Activated CD8-positive, alpha-beta memory T cell treated with anti-CD3 and anti-CD28 coated beads, Interleukin-2, amount 50 U/mL, for 24 hours (primary cell): ENCODE measurements around the gene LSM3.
A peak's percentile ranks its signal among the peaks of the same experiment; 100 is the strongest.

ENCODE experiments used
- DNase-seq: peaks from one replicate; pipeline ENCODE4 v3.0.0-alpha.2; 2020; ENCODE audit errors: extremely low read depth

The LSM3 gene

GRCh38 chr3:14143271-14144225 lies 35.1 kb upstream of the LSM3 start:
- no peak for DNase-seq

GRCh38 chr3:14144423-14145075 lies 34.1 kb upstream of the LSM3 start:
- DNase-seq = peak; percentile 43

DNA sequence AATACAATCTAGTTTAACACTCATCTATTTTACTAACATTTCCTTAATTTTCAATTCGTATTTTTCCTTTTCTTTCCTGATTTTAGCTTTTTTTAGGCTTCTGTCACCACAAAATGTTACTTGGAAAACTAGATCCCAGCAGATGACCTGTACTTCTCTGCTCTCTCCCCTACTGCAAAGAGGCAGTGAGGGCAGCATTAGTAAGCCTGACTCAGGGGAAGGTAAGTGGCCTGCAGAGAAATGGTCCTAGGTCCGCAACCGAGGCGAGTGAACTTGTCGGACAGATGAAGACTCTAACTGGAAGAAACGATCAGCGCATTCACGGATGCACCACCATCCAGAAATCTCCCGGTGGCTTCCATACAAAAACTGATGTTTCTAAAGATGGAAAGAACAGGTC lies 33.4 kb upstream of the LSM3 start:
- DNase-seq = no peak

DNA sequence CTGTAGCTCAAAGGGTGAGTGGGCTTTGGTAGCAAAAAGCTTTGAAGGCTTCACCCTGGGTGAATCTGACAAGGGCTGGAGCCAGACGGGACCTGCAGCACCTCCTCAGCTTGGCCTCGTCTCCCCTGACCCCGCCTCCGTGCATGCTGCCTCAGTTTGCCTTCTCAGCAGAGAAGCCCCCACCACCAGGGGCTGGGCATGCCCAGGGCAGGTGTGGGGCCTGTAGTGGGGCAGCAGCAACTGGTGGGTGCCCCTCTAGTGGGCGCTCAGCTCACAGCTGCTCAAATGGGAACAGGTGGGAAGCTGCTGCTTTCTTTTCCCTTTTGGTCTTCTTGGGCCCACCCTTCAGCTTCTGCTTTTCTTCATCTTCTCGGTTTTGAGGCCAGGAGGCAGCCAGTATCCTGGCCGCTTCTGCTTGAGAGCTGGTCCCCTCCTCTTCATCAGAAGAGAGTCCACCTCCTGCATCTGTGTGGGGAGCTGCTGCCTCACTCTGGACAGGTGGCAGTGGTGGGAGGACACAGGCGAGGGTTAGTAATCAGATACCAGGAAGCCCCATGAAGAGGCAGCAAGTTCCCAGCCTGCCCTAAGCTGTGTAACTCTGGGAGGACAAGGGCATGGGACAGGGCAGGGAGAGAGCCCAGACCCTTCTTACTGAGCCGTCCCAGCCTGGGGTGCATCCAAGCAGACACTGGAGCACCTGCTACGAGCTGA lies 32.8 kb upstream of the LSM3 start:
- no peak for DNase-seq

DNA sequence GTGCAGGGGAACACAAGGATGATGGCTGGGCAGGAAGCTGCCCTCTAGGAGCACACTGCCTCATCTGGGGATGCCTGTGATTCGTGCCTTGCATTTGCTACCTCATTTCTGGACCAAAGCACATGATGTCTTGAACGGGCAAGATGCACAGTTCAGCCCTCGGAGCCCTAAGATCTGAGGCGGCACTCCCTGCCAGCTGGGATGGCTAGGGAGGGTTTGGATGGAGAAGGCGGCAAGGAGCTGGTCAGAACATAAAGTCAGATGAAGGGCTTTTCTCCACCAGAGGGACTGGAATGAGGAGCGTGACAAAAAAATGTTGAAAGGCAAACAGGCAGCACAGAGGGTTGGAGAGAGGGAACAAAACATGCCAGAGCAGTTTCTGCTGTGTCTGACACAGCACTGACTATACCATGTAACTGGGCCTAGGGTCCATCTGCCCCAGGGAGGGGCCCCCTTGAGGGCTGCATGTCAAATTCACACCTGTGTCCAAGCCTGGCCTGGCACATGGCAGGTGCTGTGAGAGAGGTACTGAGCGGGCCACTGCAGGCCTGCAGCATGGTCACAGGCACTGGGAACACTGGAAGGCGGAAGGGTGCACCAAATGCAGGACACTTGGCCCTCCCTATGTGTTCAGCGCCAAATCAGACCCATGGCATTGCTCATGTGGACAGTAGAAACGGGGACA lies 32.1 kb upstream of the LSM3 start:
- DNase-seq = no peak

- no peak for DNase-seq
These were observed 31.6 kb upstream of the LSM3 start for GRCh38 chr3:14147066-14147435.

GRCh38 chr3:14147617-14148016 lies 31.0 kb upstream of the LSM3 start:
- no peak for DNase-seq

- DNase-seq = no peak
These were observed 30.3 kb upstream of the LSM3 start for GRCh38 chr3:14148041-14148985.

DNA sequence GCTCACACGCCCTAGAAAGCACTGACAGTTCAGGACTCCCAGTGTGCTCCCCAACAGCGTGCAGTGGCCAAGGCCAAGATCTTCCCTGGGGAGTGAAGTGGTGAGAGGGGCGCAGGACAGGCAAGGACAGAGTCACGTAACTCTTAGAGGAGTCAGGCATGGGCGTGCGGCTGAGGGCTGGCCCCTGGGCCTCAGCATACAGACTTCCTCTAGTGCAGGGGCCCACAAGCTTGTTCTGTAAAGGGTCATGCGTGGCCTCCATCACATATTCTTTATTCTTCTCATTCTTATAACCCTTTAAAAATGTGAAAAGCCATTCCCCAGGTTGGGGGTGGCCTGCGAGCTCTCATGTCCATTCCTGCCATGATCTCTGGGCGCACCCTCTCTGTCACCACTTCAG lies 28.5 kb upstream of the LSM3 start:
- DNase-seq = no peak

GRCh38 chr3:14150491-14151230 lies 28.0 kb upstream of the LSM3 start:
- no peak for DNase-seq

GRCh38 chr3:14151471-14152083 lies 27.0 kb upstream of the LSM3 start:
- DNase-seq = no peak

DNA sequence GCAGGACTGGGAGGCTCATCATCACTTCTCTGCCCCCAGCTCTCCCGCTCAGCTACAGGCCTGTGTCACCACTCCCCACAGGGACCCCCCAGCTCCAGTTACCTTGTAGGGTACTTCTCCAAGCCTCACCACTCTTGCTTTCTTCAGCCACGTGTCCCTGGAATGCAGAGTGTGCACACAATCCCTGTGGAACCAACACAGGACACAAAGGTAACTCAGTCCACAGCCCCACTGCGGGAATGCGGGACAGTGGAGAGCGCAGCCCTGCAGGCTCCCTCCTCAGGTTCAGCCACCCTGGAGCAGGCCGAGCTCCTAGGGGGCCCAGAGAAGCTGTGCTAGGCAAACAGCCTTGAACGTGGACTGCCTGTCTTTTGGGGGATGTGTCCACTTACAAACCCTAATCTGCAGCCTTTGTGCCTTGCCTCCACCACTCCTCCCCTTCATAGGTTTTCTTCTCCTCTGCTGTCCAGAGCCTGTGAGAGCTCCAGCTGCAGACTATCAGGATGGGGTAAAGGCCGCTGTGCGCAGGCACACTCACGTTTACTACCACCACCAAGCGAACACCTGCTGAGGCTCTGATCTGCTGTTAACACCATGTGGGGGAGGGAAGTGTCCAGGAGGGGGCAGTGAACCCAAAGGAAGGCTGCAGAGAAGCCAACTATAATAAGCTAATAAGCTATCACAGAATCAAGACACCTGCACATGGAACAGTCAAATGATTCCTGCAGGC lies 26.2 kb upstream of the LSM3 start:
- DNase-seq = no peak

GRCh38 chr3:14152963-14153355 lies 25.7 kb upstream of the LSM3 start:
- DNase-seq = no peak

GRCh38 chr3:14153663-14154062 lies 25.0 kb upstream of the LSM3 start:
- DNase-seq = no peak

DNA sequence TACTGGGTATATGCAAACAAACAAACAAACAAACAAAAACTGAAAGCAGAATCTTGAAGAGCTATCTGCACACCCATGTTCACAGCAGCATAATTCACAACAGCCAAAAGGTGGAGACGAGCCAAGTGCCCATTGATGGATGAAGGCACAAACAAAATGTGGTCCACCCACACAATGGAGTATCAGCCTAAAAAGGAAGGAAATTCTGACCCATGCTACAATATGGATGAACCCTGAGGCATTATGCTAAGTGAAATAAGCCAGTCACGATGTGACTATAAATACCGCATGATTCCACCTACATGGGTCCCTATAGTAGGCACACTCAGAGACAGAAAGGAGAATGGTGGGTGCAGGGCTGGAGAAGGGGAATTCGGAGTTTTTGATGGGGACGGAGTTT lies 24.3 kb upstream of the LSM3 start:
- no peak for DNase-seq

DNA sequence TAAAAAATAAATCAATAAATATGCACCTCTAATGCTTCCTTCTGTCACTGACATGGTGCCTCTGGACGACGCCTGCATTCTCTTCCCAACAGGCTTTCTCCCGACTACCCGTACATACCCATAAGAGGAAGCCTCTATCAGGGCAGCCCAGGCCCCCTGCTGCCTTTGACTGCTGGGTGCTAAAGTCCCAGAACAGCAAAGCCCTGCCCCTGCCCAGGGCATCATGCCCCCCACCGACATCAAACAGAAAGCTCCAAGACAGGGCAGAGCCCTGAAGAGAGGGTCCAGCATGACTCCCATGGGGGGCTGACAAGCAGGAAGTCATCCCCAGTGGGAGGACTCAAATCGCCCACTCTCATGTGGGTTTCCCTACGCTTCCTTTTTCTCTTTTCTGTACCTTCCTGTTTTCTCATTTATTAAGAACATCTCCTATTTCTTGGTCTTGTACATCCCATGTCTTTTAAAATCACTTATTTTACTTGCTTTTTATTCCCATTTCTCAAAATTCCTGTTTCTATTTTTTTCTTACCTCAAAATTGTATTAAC lies 23.6 kb upstream of the LSM3 start:
- DNase-seq = no peak

- DNase-seq = no peak
These were observed 22.4 kb upstream of the LSM3 start for GRCh38 chr3:14156201-14156600.

DNA sequence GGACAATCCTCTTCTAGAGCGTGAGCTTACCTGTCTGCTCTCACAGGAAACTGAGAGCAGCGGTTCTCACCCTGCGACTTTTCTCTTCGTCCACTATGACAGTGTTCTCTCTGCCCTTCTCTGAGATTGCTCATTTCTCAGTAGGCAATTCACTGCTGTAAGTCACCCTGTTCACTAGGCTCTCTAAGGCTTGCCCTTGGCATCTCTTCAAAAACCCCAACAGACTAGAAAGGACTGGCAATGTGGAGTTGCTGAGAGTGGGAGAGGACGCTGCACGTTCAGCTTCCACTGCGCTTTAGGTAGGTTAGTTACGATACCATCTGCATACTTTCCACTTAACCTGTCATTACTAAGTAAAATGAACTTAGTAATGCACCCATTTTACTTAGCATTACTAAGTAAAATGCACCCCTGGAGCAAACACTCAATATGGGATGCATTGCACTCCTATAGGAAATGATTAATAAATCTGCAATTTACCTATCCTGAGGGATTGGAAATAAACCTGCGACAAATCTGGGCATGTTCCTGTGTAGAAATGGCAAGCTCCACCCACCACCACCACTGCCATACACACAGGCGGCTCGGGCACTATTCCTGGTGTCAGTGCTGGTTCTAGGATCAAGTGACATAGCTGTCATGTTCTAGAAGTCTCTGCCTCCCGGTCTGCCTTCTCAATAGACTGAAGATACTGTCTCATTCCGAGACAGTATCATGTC lies 21.6 kb upstream of the LSM3 start:
- DNase-seq = no peak
